ENCODE results near the gene ST3GAL5. TPM values are rescaled to one million over a fixed set of nuclear protein-coding genes. Genes with fewer than 3 reads are reported as not detected.
A peak's percentile ranks its signal among the peaks of the same experiment; 100 is the strongest.

Gene ST3GAL5
- total and polyA plus RNA-seq, 2 of the 8 experiments (the other 6 are each of a cell fraction or from before 2014, with no cell fraction given) = 1.9 to 4.5 TPM

DNA sequence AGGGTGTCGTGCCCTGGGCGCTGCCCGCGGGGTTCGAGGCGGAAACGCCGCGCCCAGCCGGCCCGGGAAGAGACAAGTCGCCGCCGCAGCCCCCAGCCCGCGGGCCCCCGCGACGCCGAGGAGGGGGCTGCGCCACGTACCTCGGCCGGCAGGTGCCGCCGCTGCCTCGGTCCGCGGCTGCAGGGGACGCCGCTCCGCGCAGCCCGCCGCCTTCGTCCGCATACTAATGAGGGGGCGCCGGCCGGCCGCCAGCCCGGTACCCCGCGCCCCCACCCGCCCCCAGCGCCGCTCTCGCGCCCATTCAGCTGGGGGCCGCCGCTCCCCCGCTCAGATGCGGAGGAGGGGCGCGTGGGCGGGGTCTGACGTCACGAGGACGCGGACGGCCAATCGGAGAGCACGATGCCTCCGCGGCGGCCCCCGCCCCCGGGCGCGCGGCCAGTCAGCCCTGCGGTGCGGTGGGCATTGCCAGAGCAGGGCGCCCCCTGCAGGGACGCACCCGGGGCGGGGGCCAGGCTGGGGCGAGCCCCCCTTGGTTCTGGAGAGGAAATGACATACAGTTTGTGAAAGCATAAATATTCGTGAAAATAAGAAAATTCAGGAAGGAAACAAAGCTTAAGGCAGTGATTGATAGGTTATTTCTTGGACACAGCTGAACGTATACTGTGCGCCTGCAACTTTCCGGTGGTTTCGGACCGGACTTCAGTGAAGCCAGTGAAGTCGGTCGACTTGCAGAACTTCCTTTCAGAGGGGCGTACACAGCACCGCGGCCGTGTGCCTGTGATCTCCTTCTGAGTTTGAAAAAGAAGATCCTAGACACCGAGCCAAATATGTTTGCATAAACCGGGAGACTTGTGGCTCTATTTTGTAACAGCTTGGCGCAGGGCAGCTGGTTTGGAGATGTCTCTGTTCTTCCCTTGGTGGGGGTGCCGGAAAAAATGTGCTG is at the start of gene ST3GAL5 (continued):
- TF ChIP-seq, protein P1, sequence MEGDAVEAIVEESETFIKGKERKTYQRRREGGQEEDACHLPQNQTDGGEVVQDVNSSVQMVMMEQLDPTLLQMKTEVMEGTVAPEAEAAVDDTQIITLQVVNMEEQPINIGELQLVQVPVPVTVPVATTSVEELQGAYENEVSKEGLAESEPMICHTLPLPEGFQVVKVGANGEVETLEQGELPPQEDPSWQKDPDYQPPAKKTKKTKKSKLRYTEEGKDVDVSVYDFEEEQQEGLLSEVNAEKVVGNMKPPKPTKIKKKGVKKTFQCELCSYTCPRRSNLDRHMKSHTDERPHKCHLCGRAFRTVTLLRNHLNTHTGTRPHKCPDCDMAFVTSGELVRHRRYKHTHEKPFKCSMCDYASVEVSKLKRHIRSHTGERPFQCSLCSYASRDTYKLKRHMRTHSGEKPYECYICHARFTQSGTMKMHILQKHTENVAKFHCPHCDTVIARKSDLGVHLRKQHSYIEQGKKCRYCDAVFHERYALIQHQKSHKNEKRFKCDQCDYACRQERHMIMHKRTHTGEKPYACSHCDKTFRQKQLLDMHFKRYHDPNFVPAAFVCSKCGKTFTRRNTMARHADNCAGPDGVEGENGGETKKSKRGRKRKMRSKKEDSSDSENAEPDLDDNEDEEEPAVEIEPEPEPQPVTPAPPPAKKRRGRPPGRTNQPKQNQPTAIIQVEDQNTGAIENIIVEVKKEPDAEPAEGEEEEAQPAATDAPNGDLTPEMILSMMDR (IDR thresholded peaks at IDR 0.05; ENCODE audit: control extremely low read depth in 1 of 3, insufficient read depth in 1 of 3, low read depth in 1 of 3, low read length in 3 of 3) = peak; percentile 55 to 69 (median 69)
- 0 out of 2 replicates have a peak, but pooled peaks have one; percentile 15 for TF ChIP-seq PHF8 (conservative IDR thresholded peaks at IDR 0.05; ENCODE audit: low read depth, low read length)
- TF ChIP-seq CHD2 (IDR thresholded peaks at IDR 0.05; ENCODE audit: low read length) = 0 out of 2 replicates have a peak, but pooled peaks have one; percentile 21
- no peak for TF ChIP-seq BRCA1 (IDR thresholded peaks at IDR 0.05; ENCODE audit: low read depth, low read length)
- 0 out of 4 replicates have a peak, but pooled peaks of 1 of the 2 experiments have one; percentile 36 for TF ChIP-seq SIN3A (conservative IDR thresholded peaks at IDR 0.05 in 1 of 2, IDR thresholded peaks at IDR 0.05 in 1 of 2; ENCODE audit: low read depth in 1 of 2, low read length in 2 of 2)
- TF ChIP-seq, protein P2, sequence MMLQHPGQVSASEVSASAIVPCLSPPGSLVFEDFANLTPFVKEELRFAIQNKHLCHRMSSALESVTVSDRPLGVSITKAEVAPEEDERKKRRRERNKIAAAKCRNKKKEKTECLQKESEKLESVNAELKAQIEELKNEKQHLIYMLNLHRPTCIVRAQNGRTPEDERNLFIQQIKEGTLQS (IDR thresholded peaks at IDR 0.05; ENCODE audit: insufficient read depth, low read depth, low read length) = 0 out of 2 replicates have a peak, but pooled peaks have one; percentile 13
- TF ChIP-seq RAD21 (IDR thresholded peaks at IDR 0.05 in 1 of 2, conservative IDR thresholded peaks at IDR 0.05 in 1 of 2; ENCODE audit: low read depth in 2 of 2, low read length in 2 of 2) = peak; percentile 25 to 54; a peak in 3 of 4 replicates
- TF ChIP-seq CREB1 (IDR thresholded peaks at IDR 0.05) = peak; percentile 78
- TF ChIP-seq, protein P3, sequence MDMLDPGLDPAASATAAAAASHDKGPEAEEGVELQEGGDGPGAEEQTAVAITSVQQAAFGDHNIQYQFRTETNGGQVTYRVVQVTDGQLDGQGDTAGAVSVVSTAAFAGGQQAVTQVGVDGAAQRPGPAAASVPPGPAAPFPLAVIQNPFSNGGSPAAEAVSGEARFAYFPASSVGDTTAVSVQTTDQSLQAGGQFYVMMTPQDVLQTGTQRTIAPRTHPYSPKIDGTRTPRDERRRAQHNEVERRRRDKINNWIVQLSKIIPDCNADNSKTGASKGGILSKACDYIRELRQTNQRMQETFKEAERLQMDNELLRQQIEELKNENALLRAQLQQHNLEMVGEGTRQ (IDR thresholded peaks at IDR 0.05; ENCODE audit: low read length) = peak; percentile 66
- no peak for TF ChIP-seq YY1 (IDR thresholded peaks at IDR 0.05; ENCODE audit: low read depth, low read length)
- 0 out of 2 replicates have a peak, but pooled peaks have one; percentile 13 for TF ChIP-seq JUND (IDR thresholded peaks at IDR 0.05; ENCODE audit: low read length)
- no peak for TF ChIP-seq SUZ12 (IDR thresholded peaks at IDR 0.05; ENCODE audit: low read length)
- TF ChIP-seq KDM4A (IDR thresholded peaks at IDR 0.05; ENCODE audit: low read depth, low read length, severe bottlenecking) = peak; percentile 39
- TF ChIP-seq, protein P4, sequence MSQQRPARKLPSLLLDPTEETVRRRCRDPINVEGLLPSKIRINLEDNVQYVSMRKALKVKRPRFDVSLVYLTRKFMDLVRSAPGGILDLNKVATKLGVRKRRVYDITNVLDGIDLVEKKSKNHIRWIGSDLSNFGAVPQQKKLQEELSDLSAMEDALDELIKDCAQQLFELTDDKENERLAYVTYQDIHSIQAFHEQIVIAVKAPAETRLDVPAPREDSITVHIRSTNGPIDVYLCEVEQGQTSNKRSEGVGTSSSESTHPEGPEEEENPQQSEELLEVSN (IDR thresholded peaks at IDR 0.05) = 0 out of 2 replicates have a peak, but pooled peaks have one; percentile 10

All from H1 (cell line).